ENCODE measurements around the gene PLB1.

DNA sequence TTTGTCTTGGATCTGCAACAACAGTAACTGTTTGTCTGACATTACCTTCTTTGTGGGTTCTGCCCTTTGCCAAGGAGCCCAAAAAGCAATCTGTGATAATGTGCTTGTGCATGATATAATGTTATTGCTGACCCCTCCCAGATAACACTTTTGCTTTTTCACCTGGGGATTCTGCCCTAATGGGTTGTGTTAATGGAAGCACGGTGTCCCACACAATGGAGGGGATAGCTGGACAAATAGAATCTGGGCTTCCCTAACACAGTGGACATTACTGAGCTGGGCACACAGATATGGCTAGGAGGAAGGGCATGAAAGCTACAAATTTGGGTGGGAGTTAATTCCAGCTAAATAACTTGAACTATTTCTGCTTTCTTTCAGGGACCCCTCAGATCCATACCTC is 20.6 kb downstream of the PLB1 start:
- TF ChIP-seq, protein P1, sequence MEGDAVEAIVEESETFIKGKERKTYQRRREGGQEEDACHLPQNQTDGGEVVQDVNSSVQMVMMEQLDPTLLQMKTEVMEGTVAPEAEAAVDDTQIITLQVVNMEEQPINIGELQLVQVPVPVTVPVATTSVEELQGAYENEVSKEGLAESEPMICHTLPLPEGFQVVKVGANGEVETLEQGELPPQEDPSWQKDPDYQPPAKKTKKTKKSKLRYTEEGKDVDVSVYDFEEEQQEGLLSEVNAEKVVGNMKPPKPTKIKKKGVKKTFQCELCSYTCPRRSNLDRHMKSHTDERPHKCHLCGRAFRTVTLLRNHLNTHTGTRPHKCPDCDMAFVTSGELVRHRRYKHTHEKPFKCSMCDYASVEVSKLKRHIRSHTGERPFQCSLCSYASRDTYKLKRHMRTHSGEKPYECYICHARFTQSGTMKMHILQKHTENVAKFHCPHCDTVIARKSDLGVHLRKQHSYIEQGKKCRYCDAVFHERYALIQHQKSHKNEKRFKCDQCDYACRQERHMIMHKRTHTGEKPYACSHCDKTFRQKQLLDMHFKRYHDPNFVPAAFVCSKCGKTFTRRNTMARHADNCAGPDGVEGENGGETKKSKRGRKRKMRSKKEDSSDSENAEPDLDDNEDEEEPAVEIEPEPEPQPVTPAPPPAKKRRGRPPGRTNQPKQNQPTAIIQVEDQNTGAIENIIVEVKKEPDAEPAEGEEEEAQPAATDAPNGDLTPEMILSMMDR (IDR thresholded peaks at IDR 0.05; ENCODE audit: borderline replicate concordance, extremely low read depth, low read length, poor library complexity, severe bottlenecking): no peak
- TF ChIP-seq EZH2 (IDR thresholded peaks at IDR 0.05; ENCODE audit: borderline replicate concordance, low read depth, low read length, severe bottlenecking): no peak

Measured in DND-41 (cell line).